MM.1S (cell line): ENCODE data around the gene SLC35E2B.
"Not testable (repeated sequence)": the region's sequence is repeated elsewhere in the genome, so short reads cannot be mapped to it uniquely, and the experiment has no call there.

Experiments used
- DNase-seq: peaks from one replicate; pipeline ENCODE4 v3.0.0-alpha.2; 2015
- H2AFZ ChIP-seq: fragments of 300-600 bp; sonication (generic); 2 replicates; pipeline ENCODE4 v1.6.0; 2016; ENCODE audit warnings: antibody characterized with exemption, low read length
- H3F3A ChIP-seq: fragments of 300-600 bp; sonication (generic); 2 replicates; pipeline ENCODE4 v1.6.1; 2016; ENCODE audit warnings: mild to moderate bottlenecking, antibody characterized with exemption, low read length, moderate library complexity, mixed read lengths; ENCODE audit not compliant: insufficient read depth
- H3K27ac ChIP-seq: fragments of 300-600 bp; sonication (generic); 2 replicates; pipeline ENCODE4 v1.5.1; 2016; ENCODE audit warnings: mild to moderate bottlenecking, low read length
- H3K27me3 ChIP-seq: fragments of 300-600 bp; sonication (generic); replicated peaks from 2 replicates; pipeline ENCODE4 v1.6.0; 2016; ENCODE audit warnings: low read length; ENCODE audit not compliant: insufficient read depth
- H3K36me3 ChIP-seq: fragments of 300-600 bp; sonication (generic); replicated peaks from 2 replicates; pipeline ENCODE4 v1.6.1; 2016; ENCODE audit warnings: mild to moderate bottlenecking, low read length, mixed read lengths; ENCODE audit not compliant: insufficient read depth
- H3K4me1 ChIP-seq: fragments of 300-600 bp; sonication (generic); 2 replicates; pipeline ENCODE4 v1.6.1; 2016; ENCODE audit warnings: low read length, mixed read lengths
- H3K4me2 ChIP-seq: fragments of 300-600 bp; sonication (generic); 2 replicates; pipeline ENCODE4 v1.6.0; 2016; ENCODE audit warnings: low read depth, low read length
- H3K4me3 ChIP-seq: fragments of 300-600 bp; sonication (generic); 2 replicates; pipeline ENCODE4 v1.5.1; 2016; ENCODE audit warnings: low read length, mixed read lengths
- H3K79me2 ChIP-seq: fragments of 300-600 bp; sonication (generic); 2 replicates; pipeline ENCODE4 v1.6.1; 2016; ENCODE audit warnings: mixed run types, low read length, mixed read lengths
- H3K9ac ChIP-seq: fragments of 300-600 bp; sonication (generic); 2 replicates; pipeline ENCODE4 v1.6.1; 2016; ENCODE audit warnings: low read length, mixed read lengths
- H3K9me2 ChIP-seq: fragments of 300-600 bp; sonication (generic); replicated peaks from 2 replicates; pipeline ENCODE4 v1.6.1; 2016; ENCODE audit warnings: mild to moderate bottlenecking, low read length, mixed read lengths; ENCODE audit not compliant: insufficient read depth
- H3K9me3 ChIP-seq: fragments of 300-600 bp; sonication (generic); replicated peaks from 2 replicates; pipeline ENCODE4 v1.6.1; 2016; ENCODE audit warnings: mild to moderate bottlenecking, low read length, mixed read lengths; ENCODE audit not compliant: insufficient read depth
- H4K20me1 ChIP-seq: fragments of 300-600 bp; sonication (generic); 2 replicates; pipeline ENCODE4 v1.6.1; 2016; ENCODE audit warnings: mild to moderate bottlenecking, low read length, moderate library complexity, mixed read lengths; ENCODE audit not compliant: insufficient read depth
- EZH2 ChIP-seq: fragments of 300-600 bp; sonication (generic); optimal IDR thresholded peaks from 2 replicates; pipeline ENCODE3; 2017; ENCODE audit warnings: low read depth, mild to moderate bottlenecking, antibody characterized with exemption, low read length, mixed read lengths
- EZH2phosphoT487 ChIP-seq: fragments of 300-600 bp; sonication (generic); IDR thresholded peaks from 2 replicates; pipeline ENCODE4 v1.6.1; 2018; ENCODE audit warnings: antibody characterized with exemption, low read length
- TF ChIP-seq, protein P1 (sequence below): fragments of 300-600 bp; sonication (generic); IDR thresholded peaks from 2 replicates; pipeline ENCODE4 v1.5.1; 2016; ENCODE audit warnings: antibody characterized with exemption, low read length, mixed read lengths

The SLC35E2B gene

DNA sequence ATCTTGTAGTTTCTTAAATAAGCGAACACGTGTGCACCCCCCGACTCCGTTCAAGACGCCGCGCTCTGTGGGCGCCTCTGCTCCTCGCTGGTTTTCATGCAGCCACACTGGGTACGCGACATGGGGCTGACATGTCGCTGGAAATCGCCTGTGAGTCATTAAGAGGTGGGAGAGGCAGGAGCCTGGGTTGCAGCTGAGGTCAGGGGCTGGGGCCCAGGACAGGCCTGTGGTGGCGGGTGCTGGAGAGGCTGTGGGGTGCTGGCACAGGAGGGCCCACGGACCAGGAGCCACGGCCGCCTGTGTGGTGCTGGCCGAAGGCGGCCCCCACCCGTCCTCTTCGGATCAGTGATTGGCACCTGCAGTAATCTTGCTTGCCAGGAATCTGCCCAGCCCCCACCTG is 17.8 kb downstream of the SLC35E2B start:
- Histone ChIP-seq H3F3A (peaks cover 17% of the 10 kb centered on the region), H3K79me2 (peaks cover 20% of the 10 kb centered on the region; the same call in 1 of the 2 replicates), H3K4me1 (peaks cover 20% of the 10 kb centered on the region)
- not testable (repeated sequence) for H4K20me1 ChIP-seq, H3K4me3 ChIP-seq, H3K9me2 ChIP-seq, H3K27me3 ChIP-seq, H3K4me2 ChIP-seq, H3K9me3 ChIP-seq, H3K36me3 ChIP-seq, H3K27ac ChIP-seq, DNase-seq, H3K9ac ChIP-seq, H2AFZ ChIP-seq

DNA sequence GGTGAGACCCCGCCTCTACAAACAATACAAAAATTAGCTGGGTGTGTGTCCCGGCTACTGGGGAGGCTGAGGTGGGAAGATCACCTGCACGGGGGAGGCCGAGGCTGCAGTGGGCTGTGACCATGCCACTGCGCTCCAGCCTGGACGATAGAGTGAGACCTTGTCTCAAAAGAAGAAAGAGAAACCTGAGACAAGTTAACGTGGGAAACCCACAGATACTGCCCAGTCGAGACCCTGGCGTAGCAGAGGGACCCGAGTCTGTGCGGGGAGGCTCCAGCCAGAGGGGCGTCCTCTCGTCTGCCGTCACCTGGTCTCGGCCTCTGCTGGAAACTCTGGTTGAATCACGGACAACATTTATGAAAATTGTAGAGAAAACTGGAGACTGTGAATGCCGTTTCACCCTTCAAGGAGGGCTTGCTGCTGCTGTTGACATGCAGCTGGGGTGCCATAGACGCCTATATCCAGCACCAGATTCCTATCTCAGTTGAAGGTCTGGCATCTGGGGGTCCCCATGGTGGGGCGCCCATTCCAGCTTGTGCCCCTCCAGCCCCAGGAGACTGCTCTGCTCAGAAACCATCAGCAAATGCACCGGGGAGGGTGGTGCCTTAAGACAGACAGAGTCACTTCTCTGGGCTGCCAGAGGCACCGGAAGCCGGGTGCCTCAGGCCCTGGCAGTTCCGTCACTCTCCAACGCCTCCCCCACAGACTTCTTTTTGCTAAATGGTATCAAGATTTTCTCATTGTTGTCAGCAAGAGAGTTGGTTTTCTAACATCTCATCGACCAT is 20.2 kb downstream of the SLC35E2B start:
- Histone ChIP-seq H3K9me3 (no peaks in the 10 kb centered on the region), H3K4me1 (peaks cover 2% of the 10 kb centered on the region), H3K27me3 (no peaks in the 10 kb centered on the region), H3K9me2 (no peaks in the 10 kb centered on the region), H3K9ac (no peak overlapping the region), H3F3A (peaks cover 3% of the 10 kb centered on the region; the same call in 1 of the 2 replicates), H3K4me2 (no peak overlapping the region), H2AFZ (no peak overlapping the region), H4K20me1 (no peaks in the 10 kb centered on the region), H3K36me3 (no peaks in the 10 kb centered on the region), H3K27ac (no peak overlapping the region), H3K79me2 (0 out of 2 replicates have a peak, but pooled peaks cover 6% of the 10 kb centered on the region), H3K4me3 (no peak overlapping the region)
- no peak for DNase-seq
- TF ChIP-seq, protein P1, sequence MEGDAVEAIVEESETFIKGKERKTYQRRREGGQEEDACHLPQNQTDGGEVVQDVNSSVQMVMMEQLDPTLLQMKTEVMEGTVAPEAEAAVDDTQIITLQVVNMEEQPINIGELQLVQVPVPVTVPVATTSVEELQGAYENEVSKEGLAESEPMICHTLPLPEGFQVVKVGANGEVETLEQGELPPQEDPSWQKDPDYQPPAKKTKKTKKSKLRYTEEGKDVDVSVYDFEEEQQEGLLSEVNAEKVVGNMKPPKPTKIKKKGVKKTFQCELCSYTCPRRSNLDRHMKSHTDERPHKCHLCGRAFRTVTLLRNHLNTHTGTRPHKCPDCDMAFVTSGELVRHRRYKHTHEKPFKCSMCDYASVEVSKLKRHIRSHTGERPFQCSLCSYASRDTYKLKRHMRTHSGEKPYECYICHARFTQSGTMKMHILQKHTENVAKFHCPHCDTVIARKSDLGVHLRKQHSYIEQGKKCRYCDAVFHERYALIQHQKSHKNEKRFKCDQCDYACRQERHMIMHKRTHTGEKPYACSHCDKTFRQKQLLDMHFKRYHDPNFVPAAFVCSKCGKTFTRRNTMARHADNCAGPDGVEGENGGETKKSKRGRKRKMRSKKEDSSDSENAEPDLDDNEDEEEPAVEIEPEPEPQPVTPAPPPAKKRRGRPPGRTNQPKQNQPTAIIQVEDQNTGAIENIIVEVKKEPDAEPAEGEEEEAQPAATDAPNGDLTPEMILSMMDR: no peak
- TF ChIP-seq EZH2 (no peak), EZH2phosphoT487 (no peak)

DNA sequence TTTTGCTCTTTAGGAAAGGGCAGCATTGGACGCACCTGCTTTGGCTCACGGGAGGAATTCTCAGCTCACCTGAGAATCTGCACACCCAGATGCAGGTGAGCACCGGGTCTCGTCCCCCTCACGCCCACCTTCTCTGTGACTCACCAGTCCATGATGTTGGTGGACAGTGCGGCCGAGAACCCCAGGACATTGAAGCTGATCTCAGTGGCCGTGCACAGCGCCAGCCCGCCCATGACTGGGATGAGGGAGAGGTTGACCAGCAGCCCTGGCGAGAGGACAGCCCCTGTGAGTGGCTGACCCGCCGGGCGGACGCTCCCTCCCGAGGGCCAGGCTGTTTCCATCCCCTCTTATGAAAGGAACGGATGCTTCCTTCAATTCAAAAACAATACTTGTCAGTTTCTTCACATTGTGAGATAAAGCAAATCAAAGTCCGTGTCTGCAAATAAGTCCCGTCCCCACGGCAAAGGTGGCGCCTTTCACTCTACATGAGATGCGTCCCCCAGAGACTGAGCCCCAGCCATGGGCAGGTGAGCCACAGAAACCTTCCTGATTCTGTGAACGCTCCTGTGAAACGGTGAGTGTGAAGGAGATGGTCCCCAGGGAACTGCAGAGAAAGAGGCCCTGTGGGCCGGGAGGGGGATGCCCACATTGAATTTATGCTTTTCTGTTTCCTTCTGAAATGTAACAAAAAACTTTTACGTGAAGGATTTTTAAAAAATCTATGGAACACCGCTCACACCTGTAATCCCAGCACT is 21.1 kb downstream of the SLC35E2B start:
- Histone ChIP-seq H3K4me3 (no peak overlapping the region), H3K9me2 (no peaks in the 10 kb centered on the region), H3K9me3 (no peaks in the 10 kb centered on the region), H3K36me3 (no peaks in the 10 kb centered on the region), H2AFZ (no peak overlapping the region), H3K4me1 (no peaks in the 10 kb centered on the region), H3K79me2 (0 out of 2 replicates have a peak, but pooled peaks cover 5% of the 10 kb centered on the region), H3K9ac (no peak overlapping the region), H4K20me1 (no peaks in the 10 kb centered on the region), H3F3A (no peaks in the 10 kb centered on the region), H3K27me3 (no peaks in the 10 kb centered on the region), H3K27ac (no peak overlapping the region), H3K4me2 (no peak overlapping the region)
- no peak for DNase-seq
- TF ChIP-seq, protein P1: no peak
- TF ChIP-seq EZH2 (no peak), EZH2phosphoT487 (no peak)
